K562 (cell line): Measurements from ENCODE around the gene ILKAP.

Experiments used
- HDAC1 ChIP-seq, 2 experiments: fragments of 450-650 bp; IDR thresholded peaks; 2 replicates each; pipeline ENCODE4 v1.6.1; 2016 to 2017; ENCODE audit warnings: inconsistent platforms in 1 of 2, mild to moderate bottlenecking in 1 of 2, moderate library complexity in 1 of 2
- MYC ChIP-seq, 2 experiments: fragments of 250-450 bp in 1 of 2; sonication (Bioruptor Pico) in 1 of 2; IDR thresholded peaks; 2 replicates each; pipeline versions ENCODE4 v1.5.1 to v1.6.1; 2012 to 2021; ENCODE audit warnings: low read depth in 2 of 2, borderline replicate concordance in 1 of 2, improper control_type of control experiment in 1 of 2, low read length in 1 of 2, mild to moderate bottlenecking in 1 of 2, moderate library complexity in 1 of 2
- SMC3 ChIP-seq: conservative IDR thresholded peaks from 2 replicates; pipeline ENCODE4 v1.6.1; 2011; ENCODE audit warnings: low read depth, low read length, improper control_type of control experiment; ENCODE audit not compliant: insufficient read depth

- TF ChIP-seq HDAC1 (IDR thresholded peaks at IDR 0.05) (no peak), MYC (IDR thresholded peaks at IDR 0.05; ENCODE audit: low read depth, low read length) (no peak), MYC (CRISPR knock-in tag; IDR thresholded peaks at IDR 0.05; ENCODE audit: borderline replicate concordance, low read depth) (no peak), SMC3 (no peak)
Observed at GRCh38 chr2:238240757-238241711, 37.5 kb upstream of the ILKAP start.
